ENCODE data around the gene GNPTAB. TPM values are rescaled to one million over a fixed set of nuclear protein-coding genes. Genes with fewer than 3 reads are reported as not detected.

Gene GNPTAB
- total RNA-seq, 1 experiment from 2014 or later = 21.0 TPM

DNA sequence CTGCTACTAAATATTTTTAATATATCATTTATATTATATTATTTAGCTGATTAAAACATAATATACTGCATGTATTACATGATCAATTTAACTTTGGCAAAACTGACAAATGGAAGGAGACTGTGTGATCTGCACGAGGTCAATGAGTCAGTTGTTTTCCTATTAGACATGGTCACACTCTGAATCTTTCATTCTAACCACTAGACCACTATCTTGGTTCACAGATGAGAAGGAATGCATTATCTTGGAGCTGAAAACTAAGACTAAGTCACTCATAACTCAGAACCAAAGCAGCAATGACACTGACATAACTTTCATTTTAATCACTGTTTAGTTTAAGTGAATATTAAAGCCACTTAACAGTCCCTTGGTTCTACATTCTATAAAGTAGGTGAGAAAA lies 37.4 kb downstream of the GNPTAB start:
- Histone ChIP-seq H3K27me3 (ENCODE audit: low read length) (no peaks in the 10 kb centered on the region), H3K4me1 (ENCODE audit: insufficient read depth, low read length) (no peaks in the 10 kb centered on the region), H3K4me3 (ENCODE audit: low read length) (no peak overlapping the region), H2AFZ (ENCODE audit: low read length) (no peak overlapping the region), H3K4me2 (ENCODE audit: low read length) (no peak overlapping the region), H3K27ac (ENCODE audit: low read length) (no peak overlapping the region), H3K9me2 (replicated peaks; ENCODE audit: low read length) (no peaks in the 10 kb centered on the region), H4K20me1 (ENCODE audit: low read length) (no peaks in the 10 kb centered on the region), H3K9ac (ENCODE audit: low read length) (no peak overlapping the region), H3F3A (ENCODE audit: low read length, unreplicated experiment) (no peaks in the 10 kb centered on the region), H3K9me3 (ENCODE audit: low read length) (no peaks in the 10 kb centered on the region), H3K36me3 (ENCODE audit: low read depth, low read length) (no peaks in the 10 kb centered on the region), H3K79me2 (ENCODE audit: low read length) (no peaks in the 10 kb centered on the region)
- ChIA-PET CTCF (interaction anchor here (0.6 to 1.6 kb wide), 2 partner anchors 29 to 47 kb away, joined by 3 to 8 read pairs; no protein-coding TSS in a partner anchor), POLR2A (ENCODE audit: unreplicated experiment) (no interaction called here)
- no TSS peak for BruUV-seq (replicated peaks)
- intact Hi-C loops (cut with micrococcal nuclease) = loop anchor here (2.0 kb wide), 1 partner anchor 37 kb away; the partner anchor contains the start of gene GNPTAB
- peak; percentile 12 for DNase-seq
- ATAC-seq = no peak; the same call in 1 of the 2 replicates
- TF ChIP-seq EZH2phosphoT487 (IDR thresholded peaks at IDR 0.05; ENCODE audit: borderline replicate concordance, low read length) = no peak
- no peak for TF ChIP-seq EZH2 (IDR thresholded peaks at IDR 0.05; ENCODE audit: low read length, unreplicated experiment)
- TF ChIP-seq, protein P1, sequence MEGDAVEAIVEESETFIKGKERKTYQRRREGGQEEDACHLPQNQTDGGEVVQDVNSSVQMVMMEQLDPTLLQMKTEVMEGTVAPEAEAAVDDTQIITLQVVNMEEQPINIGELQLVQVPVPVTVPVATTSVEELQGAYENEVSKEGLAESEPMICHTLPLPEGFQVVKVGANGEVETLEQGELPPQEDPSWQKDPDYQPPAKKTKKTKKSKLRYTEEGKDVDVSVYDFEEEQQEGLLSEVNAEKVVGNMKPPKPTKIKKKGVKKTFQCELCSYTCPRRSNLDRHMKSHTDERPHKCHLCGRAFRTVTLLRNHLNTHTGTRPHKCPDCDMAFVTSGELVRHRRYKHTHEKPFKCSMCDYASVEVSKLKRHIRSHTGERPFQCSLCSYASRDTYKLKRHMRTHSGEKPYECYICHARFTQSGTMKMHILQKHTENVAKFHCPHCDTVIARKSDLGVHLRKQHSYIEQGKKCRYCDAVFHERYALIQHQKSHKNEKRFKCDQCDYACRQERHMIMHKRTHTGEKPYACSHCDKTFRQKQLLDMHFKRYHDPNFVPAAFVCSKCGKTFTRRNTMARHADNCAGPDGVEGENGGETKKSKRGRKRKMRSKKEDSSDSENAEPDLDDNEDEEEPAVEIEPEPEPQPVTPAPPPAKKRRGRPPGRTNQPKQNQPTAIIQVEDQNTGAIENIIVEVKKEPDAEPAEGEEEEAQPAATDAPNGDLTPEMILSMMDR (conservative IDR thresholded peaks at IDR 0.05; ENCODE audit: low read depth, low read length) = no peak

DNA sequence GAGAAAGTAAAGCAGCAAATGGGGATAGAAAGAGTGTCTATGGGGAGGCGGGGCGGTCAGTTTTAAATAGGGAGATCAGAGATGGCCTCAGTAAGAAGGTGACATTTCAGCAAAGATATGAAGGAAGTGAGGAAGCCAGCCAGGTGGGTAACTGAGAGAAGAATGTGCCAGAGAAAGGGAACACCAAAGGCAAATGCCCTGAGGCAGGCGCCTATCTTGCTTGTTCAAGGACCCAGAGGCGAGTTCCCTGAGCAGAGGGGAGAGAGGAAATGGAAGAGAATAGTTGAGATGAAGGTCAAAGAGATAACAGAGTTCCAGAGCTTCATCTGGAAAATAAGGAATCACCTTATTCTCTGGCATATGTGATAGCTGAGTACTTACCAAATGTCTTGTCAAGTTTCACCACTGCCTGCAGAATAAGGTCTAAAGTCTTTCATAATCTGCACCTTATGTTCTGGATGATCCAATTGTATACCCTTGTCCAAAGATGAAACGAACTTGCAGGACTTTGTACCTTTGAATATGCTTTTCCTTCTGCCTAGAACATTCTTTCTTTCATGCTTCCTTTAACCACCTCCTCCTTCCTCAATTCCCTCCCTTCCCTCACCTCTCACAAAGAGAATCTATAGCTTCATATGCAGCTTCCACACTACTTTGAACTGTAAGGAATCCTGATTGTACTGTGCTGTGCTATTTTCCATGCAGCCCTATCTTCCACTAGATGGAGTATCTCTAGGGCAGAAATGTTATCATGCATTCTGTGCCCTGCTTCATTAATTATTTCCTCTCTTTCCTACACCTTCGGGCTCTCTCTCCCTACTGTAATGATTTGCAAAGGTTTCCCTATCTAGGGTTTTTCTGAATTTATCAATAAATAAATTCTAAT lies 38.5 kb downstream of the GNPTAB start:
- H3K27ac ChIP-seq (ENCODE audit: low read length) = no peak overlapping the region

More for the DNA sequence above, 38.5 kb downstream of the GNPTAB start:
- Histone ChIP-seq H3K79me2 (ENCODE audit: low read length) (no peaks in the 10 kb centered on the region), H3F3A (ENCODE audit: low read length, unreplicated experiment) (no peaks in the 10 kb centered on the region), H3K36me3 (ENCODE audit: low read depth, low read length) (no peaks in the 10 kb centered on the region), H3K9me3 (ENCODE audit: low read length) (no peaks in the 10 kb centered on the region), H3K9ac (ENCODE audit: low read length) (no peak overlapping the region), H3K4me3 (ENCODE audit: low read length) (no peak overlapping the region), H3K9me2 (replicated peaks; ENCODE audit: low read length) (no peaks in the 10 kb centered on the region), H3K4me1 (ENCODE audit: insufficient read depth, low read length) (no peaks in the 10 kb centered on the region), H3K27me3 (ENCODE audit: low read length) (no peaks in the 10 kb centered on the region), H3K4me2 (ENCODE audit: low read length) (no peak overlapping the region), H4K20me1 (ENCODE audit: low read length) (no peaks in the 10 kb centered on the region), H2AFZ (ENCODE audit: low read length) (no peak overlapping the region)
- DNase-seq (peak; percentile 20), ATAC-seq (peak; percentile 81)
- ChIA-PET POLR2A (ENCODE audit: unreplicated experiment) (no interaction called here), CTCF (interaction anchor here (0.6 to 1.6 kb wide), 4 partner anchors 39 to 381 kb away, joined by 3 to 8 read pairs (median 3); partner anchors contain the start of gene GNPTAB)
- BruUV-seq (replicated peaks) = no TSS peak
- intact Hi-C loops (cut with micrococcal nuclease) = loop anchor here (1.0 to 2.0 kb wide), 2 partner anchors 39 to 48 kb away; partner anchors contain the start of gene GNPTAB
- no peak for TF ChIP-seq EZH2 (IDR thresholded peaks at IDR 0.05; ENCODE audit: low read length, unreplicated experiment)
- TF ChIP-seq, protein P1 (conservative IDR thresholded peaks at IDR 0.05; ENCODE audit: low read depth, low read length) = peak; percentile 55

Measured in PC-3 (cell line).